Immature natural killer cell (primary cell): ENCODE data around the gene GOLT1B. TPM values are rescaled to one million over a fixed set of nuclear protein-coding genes. Genes with fewer than 3 reads are reported as not detected.
"Not testable (repeated sequence)": the region's sequence is repeated elsewhere in the genome, so short reads cannot be mapped to it uniquely, and the experiment has no call there.

Source experiments
- DNase-seq, 3 donors: peaks; one replicate each; pipeline ENCODE4 v3.0.0; 2022; ENCODE audit warnings: mixed read lengths in 1 of 3
- H3K27ac Mint-ChIP-seq, 6 donors: one replicate each; pipeline ENCODE4 v1.8.0; 2020; ENCODE audit warnings: mixed read lengths in 6 of 6, mild to moderate bottlenecking in 5 of 6, inconsistent platforms in 4 of 6, moderate library complexity in 3 of 6
- H3K27me3 Mint-ChIP-seq, 3 donors: one replicate each; pipeline ENCODE4 v1.8.0; 2020 to 2021; ENCODE audit warnings: low read depth in 3 of 3, mild to moderate bottlenecking in 3 of 3, mixed read lengths in 3 of 3, moderate library complexity in 3 of 3, inconsistent platforms in 1 of 3
- H3K36me3 Mint-ChIP-seq, 3 donors: one replicate each; pipeline ENCODE4 v1.8.0; 2020; ENCODE audit warnings: mixed read lengths in 3 of 3, inconsistent platforms in 2 of 3, mild to moderate bottlenecking in 2 of 3
- H3K4me1 Mint-ChIP-seq, 2 donors: one replicate each; pipeline ENCODE4 v1.8.0; 2020; ENCODE audit warnings: inconsistent platforms in 2 of 2, mild to moderate bottlenecking in 2 of 2, mixed read lengths in 2 of 2, moderate library complexity in 1 of 2
- H3K4me3 Mint-ChIP-seq, 5 donors: one replicate each; pipeline ENCODE4 v1.8.0; 2020; ENCODE audit warnings: mild to moderate bottlenecking in 5 of 5, mixed read lengths in 5 of 5, inconsistent platforms in 3 of 5, moderate library complexity in 3 of 5
- H3K9me3 Mint-ChIP-seq, 6 donors: one replicate each; pipeline ENCODE4 v1.8.0; 2020; ENCODE audit warnings: mild to moderate bottlenecking in 6 of 6, mixed read lengths in 6 of 6, inconsistent platforms in 4 of 6, moderate library complexity in 3 of 6
- polyA plus RNA-seq, 3 donors: library from polyadenylated mRNA; unstranded; fragments of 300-500 nt; fragmentation: Illumina TruSeq; gene quantifications; one replicate each; pipeline ENCODE4 v1.2.3, GENCODE V29; 2021

The GOLT1B gene, protein sequence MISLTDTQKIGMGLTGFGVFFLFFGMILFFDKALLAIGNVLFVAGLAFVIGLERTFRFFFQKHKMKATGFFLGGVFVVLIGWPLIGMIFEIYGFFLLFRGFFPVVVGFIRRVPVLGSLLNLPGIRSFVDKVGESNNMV
- 10 to 100 TPM; 15.9 to 37.7 (median 28.9) TPM for polyA plus RNA-seq

GRCh38 chr12:21501258-21502163 lies at the start of gene GOLT1B, which contains the start of gene RECQL:
Gene GOLT1B (plus strand): TSS chr12:21501789. CDS start chr12:21501924, 135 bp downstream.
Gene RECQL (minus strand): TSS chr12:21501635. CDS start chr12:21499570, 2,065 bp downstream.
- H3K4me1 Mint-ChIP-seq, result peaks cover 30 to 44% of the 10 kb centered on the region in 2 donors
- no peaks in the 10 kb centered on the region for H3K9me3 Mint-ChIP-seq

GRCh38 chr12:21453312-21453852 lies 48.2 kb upstream of the GOLT1B start:
- Mint-ChIP-seq H3K4me1 (peaks cover 26 to 29% of the 10 kb centered on the region in 2 donors), H3K36me3 (peaks cover 25 to 30% (median 25%) of the 10 kb centered on the region in 3 donors), H3K27me3 (no peaks in the 10 kb centered on the region), H3K27ac (peak overlapping the region in 5 of 6 donors; percentile 21 to 92 (median 72)), H3K9me3 (no peaks in the 10 kb centered on the region), H3K4me3 (peak overlapping the region in 2 of 5 donors; percentile 41 to 92)
- DNase-seq, result peak in 1 of 3 donors; percentile 10

More at GRCh38 chr12:21501258-21502163, at the start of gene GOLT1B, which contains the start of gene RECQL:
- Mint-ChIP-seq H3K27ac (no peak within 1 kb of the TSS), H3K27me3 (peaks cover 0 to 1% (median 0%) of the 10 kb centered on the region in 3 donors), H3K36me3 (peaks cover 0 to 13% (median 8%) of the 10 kb centered on the region in 3 donors), H3K4me3 (no peak within 1 kb of the TSS)
- peak; percentile 93 to 95 (median 95) for DNase-seq

DNA sequence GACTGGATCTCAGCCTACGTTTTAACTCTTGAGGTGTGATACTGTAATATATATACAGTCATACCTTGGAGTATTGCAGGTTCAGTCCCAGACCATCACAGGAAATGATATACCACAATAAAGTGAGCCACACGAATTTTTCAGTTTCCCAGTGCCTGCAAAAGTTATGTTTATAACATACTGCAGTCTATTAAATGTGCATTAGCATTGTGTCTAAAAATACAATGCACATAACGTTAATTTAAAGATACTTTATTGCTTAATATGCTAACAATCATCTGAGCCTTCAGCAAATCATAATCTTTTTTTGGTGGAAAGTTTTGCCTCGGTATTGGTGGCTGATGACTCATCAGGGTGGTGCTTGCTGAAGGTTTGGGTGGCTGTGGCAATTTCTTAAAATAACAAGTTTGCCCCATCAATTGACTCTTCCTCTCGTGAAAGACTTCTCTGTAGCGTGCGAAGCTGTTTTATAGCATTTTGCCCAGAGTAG lies 45.3 kb upstream of the GOLT1B start:
- peak; percentile 25 to 62 (median 60) for DNase-seq
- no peaks in the 10 kb centered on the region for H3K27me3 Mint-ChIP-seq
- no peaks in the 10 kb centered on the region for H3K9me3 Mint-ChIP-seq
- peak overlapping the region; percentile 61 to 76 (median 70) for H3K4me3 Mint-ChIP-seq
- H3K4me1 Mint-ChIP-seq, result peaks cover 29 to 42% of the 10 kb centered on the region in 2 donors
- H3K27ac Mint-ChIP-seq, result peak overlapping the region; percentile 82 to 97 (median 86)
- peaks cover 19 to 30% (median 21%) of the 10 kb centered on the region in 3 donors for H3K36me3 Mint-ChIP-seq

GRCh38 chr12:21459474-21459873 lies 42.1 kb upstream of the GOLT1B start:
- no peaks in the 10 kb centered on the region for H3K9me3 Mint-ChIP-seq
- peak overlapping the region in 3 of 6 donors; percentile 8 to 44 (median 40) for H3K27ac Mint-ChIP-seq
- H3K4me1 Mint-ChIP-seq, result peaks cover 29 to 46% of the 10 kb centered on the region in 2 donors
- no peak overlapping the region for H3K4me3 Mint-ChIP-seq
- DNase-seq, result no peak
- no peaks in the 10 kb centered on the region for H3K27me3 Mint-ChIP-seq
- H3K36me3 Mint-ChIP-seq, result peaks cover 20 to 45% (median 21%) of the 10 kb centered on the region in 3 donors

GRCh38 chr12:21467334-21467733 lies 34.3 kb upstream of the GOLT1B start:
- Mint-ChIP-seq H3K4me1 (peaks cover 5 to 22% of the 10 kb centered on the region in 2 donors), H3K36me3 (peaks cover 20 to 41% (median 28%) of the 10 kb centered on the region in 3 donors), H3K27ac (peak overlapping the region in 5 of 6 donors; percentile 24 to 76 (median 42))
- not testable (repeated sequence) for H3K4me3 Mint-ChIP-seq, DNase-seq, H3K27me3 Mint-ChIP-seq, H3K9me3 Mint-ChIP-seq

GRCh38 chr12:21471294-21471693 lies 30.3 kb upstream of the GOLT1B start:
- H3K27me3 Mint-ChIP-seq, result peaks cover 0 to 2% (median 0%) of the 10 kb centered on the region in 3 donors
- H3K4me1 Mint-ChIP-seq, result peaks cover 4 to 16% of the 10 kb centered on the region in 2 donors
- H3K36me3 Mint-ChIP-seq, result peaks cover 20 to 34% (median 22%) of the 10 kb centered on the region in 3 donors
- H3K9me3 Mint-ChIP-seq, result no peaks in the 10 kb centered on the region
- peak overlapping the region in 3 of 6 donors; percentile 37 to 74 (median 41) for H3K27ac Mint-ChIP-seq
- no peak overlapping the region for H3K4me3 Mint-ChIP-seq
- DNase-seq, result no peak

- Mint-ChIP-seq H3K9me3 (no peaks in the 10 kb centered on the region), H3K4me1 (peaks cover 0 to 6% of the 10 kb centered on the region in 2 donors), H3K27ac (peak overlapping the region in 2 of 6 donors; percentile 7 to 33), H3K27me3 (no peaks in the 10 kb centered on the region), H3K4me3 (no peak overlapping the region), H3K36me3 (peaks cover 20 to 42% (median 27%) of the 10 kb centered on the region in 3 donors)
- DNase-seq, result no peak
Observed at GRCh38 chr12:21472197-21472823, 29.3 kb upstream of the GOLT1B start.

GRCh38 chr12:21475552-21475951 lies 26.0 kb upstream of the GOLT1B start:
- Mint-ChIP-seq H3K9me3 (no peaks in the 10 kb centered on the region), H3K36me3 (peaks cover 10 to 35% (median 16%) of the 10 kb centered on the region in 3 donors), H3K4me1 (no peaks in the 10 kb centered on the region), H3K4me3 (no peak overlapping the region), H3K27me3 (no peaks in the 10 kb centered on the region), H3K27ac (no peak overlapping the region)
- no peak for DNase-seq

GRCh38 chr12:21476949-21477348 lies 24.6 kb upstream of the GOLT1B start:
- no peak overlapping the region for H3K4me3 Mint-ChIP-seq
- no peaks in the 10 kb centered on the region for H3K4me1 Mint-ChIP-seq
- peaks cover 10 to 31% (median 16%) of the 10 kb centered on the region in 3 donors for H3K36me3 Mint-ChIP-seq
- no peak overlapping the region for H3K27ac Mint-ChIP-seq
- H3K27me3 Mint-ChIP-seq, result no peaks in the 10 kb centered on the region
- H3K9me3 Mint-ChIP-seq, result no peaks in the 10 kb centered on the region
- no peak for DNase-seq

DNA sequence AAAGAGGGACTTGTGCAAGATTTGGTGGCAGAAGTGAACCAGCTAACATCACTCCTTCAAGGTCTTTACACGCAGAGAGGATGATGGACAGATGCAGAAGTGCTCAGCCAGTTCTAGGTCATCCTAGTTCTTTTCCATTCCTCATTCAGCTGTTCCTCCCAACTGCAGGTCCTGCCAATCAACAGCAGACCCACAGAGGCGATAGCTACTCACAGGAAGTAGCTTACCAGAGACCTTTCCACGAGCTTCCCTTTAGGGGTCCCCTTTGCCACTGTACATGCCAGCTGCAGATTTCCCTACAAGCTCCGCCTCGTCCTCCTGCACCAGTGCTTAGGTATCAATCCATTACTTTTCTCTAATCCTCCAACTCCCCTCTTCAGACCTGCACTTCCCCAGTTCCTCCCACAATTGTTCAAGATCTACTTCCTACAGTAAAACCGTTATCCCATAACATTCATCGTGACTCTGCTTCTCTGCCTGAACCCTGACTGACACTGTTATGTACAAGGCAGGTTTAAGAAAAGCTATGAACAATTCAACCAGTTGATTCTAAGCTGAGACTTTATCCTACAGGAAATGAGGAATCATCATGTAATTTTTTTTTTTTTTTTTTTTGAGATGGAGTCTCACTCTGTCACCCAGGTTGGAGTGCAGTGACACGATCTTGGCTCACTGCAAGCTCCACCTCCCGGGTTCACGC lies 22.7 kb upstream of the GOLT1B start:
- H3K27ac Mint-ChIP-seq, result no peak overlapping the region
- H3K36me3 Mint-ChIP-seq, result peaks cover 0 to 20% (median 5%) of the 10 kb centered on the region in 3 donors
- no peaks in the 10 kb centered on the region for H3K9me3 Mint-ChIP-seq
- no peak overlapping the region for H3K4me3 Mint-ChIP-seq
- H3K27me3 Mint-ChIP-seq, result no peaks in the 10 kb centered on the region
- H3K4me1 Mint-ChIP-seq, result no peaks in the 10 kb centered on the region
- no peak for DNase-seq

- Mint-ChIP-seq H3K36me3 (peaks cover 11 to 17% (median 13%) of the 10 kb centered on the region in 3 donors), H3K9me3 (no peaks in the 10 kb centered on the region), H3K4me1 (peaks cover 2 to 11% of the 10 kb centered on the region in 2 donors), H3K27ac (no peak overlapping the region), H3K4me3 (no peak overlapping the region), H3K27me3 (no peaks in the 10 kb centered on the region)
- DNase-seq, result no peak
Observed at GRCh38 chr12:21483531-21483930, 18.1 kb upstream of the GOLT1B start.

DNA sequence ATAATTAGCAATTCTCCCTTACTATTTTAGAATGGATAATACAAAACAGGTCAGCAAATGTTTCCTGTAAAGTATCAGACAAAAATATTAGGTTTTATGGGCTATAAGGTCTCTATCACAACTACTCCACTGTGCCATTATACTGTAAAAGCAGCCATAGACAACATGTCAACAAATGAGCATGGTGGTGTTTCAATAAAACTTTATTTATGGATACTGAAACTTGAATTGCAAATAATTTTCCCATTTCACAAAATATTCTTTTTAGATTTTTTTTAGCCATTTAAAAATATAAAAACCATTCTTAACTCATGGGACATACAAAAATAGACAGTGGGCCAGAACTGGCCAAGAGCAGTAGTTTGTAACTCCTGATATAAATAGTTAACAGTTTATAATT lies 15.6 kb upstream of the GOLT1B start:
- Mint-ChIP-seq H3K9me3 (no peaks in the 10 kb centered on the region), H3K27me3 (no peaks in the 10 kb centered on the region), H3K36me3 (peaks cover 23 to 34% (median 27%) of the 10 kb centered on the region in 3 donors), H3K27ac (no peak overlapping the region), H3K4me3 (no peak overlapping the region), H3K4me1 (peaks cover 2 to 12% of the 10 kb centered on the region in 2 donors)
- DNase-seq, result no peak
